CD14-positive monocyte (primary cell): ENCODE results near the gene LRRC43. TPM values are rescaled to one million over a fixed set of nuclear protein-coding genes. Genes with fewer than 3 reads are reported as not detected.

Source experiments
- DNase-seq, 3 donors: peaks; one replicate each; pipeline ENCODE4 v3.0.0-alpha.2; 2011 to 2022
- H2AFZ ChIP-seq: 2 replicates; pipeline ENCODE4 v1.6.0; 2012; ENCODE audit warnings: mild to moderate bottlenecking, low read depth, low read length, inconsistent platforms; ENCODE audit not compliant: insufficient read depth, poor library complexity, severe bottlenecking
- H3K27ac ChIP-seq, 2 donors: 1 replicate in 1 of 2; 2 replicates in 1 of 2; pipeline ENCODE4 v1.5.1; 2012 to 2013; ENCODE audit warnings: low read length in 2 of 2, control low read depth in 1 of 2, inconsistent platforms in 1 of 2, low read depth in 1 of 2, mild to moderate bottlenecking in 1 of 2
- H3K27me3 ChIP-seq, 2 donors: one replicate each; pipeline versions ENCODE4 v1.6.0 to v1.6.1; 2011 to 2013; ENCODE audit warnings: low read length in 2 of 2; ENCODE audit not compliant: control insufficient read depth in 2 of 2, insufficient read depth in 2 of 2
- H3K36me3 ChIP-seq, 2 donors: replicated peaks in 1 of 2; 1 replicate in 1 of 2; 2 replicates in 1 of 2; pipeline versions ENCODE4 v1.5.1 to v1.6.1; 2012 to 2013; ENCODE audit warnings: low read length in 2 of 2, control low read depth in 1 of 2, inconsistent platforms in 1 of 2, mild to moderate bottlenecking in 1 of 2; ENCODE audit not compliant: insufficient read depth in 2 of 2, control insufficient read depth in 1 of 2
- H3K4me1 ChIP-seq, 2 donors: 1 replicate in 1 of 2; 2 replicates in 1 of 2; pipeline versions ENCODE4 v1.5.1 to v1.6.1; 2012 to 2013; ENCODE audit warnings: low read length in 2 of 2, control low read depth in 1 of 2, inconsistent platforms in 1 of 2, mild to moderate bottlenecking in 1 of 2, moderate library complexity in 1 of 2; ENCODE audit not compliant: insufficient read depth in 2 of 2, control insufficient read depth in 1 of 2
- H3K4me2 ChIP-seq: replicated peaks from 2 replicates; pipeline ENCODE3; 2012; ENCODE audit warnings: low read length, moderate library complexity, mild to moderate bottlenecking; ENCODE audit not compliant: poor library complexity, severe bottlenecking; ENCODE audit errors: extremely low read depth
- H3K4me3 ChIP-seq, 3 experiments: fragments of 200-600 bp in 1 of 3; sonication (generic) in 1 of 3; replicated peaks in 1 of 3; 1 replicate in 2 of 3; 2 replicates in 1 of 3; pipeline ENCODE4 v1.5.1; 2011 to 2013; ENCODE audit warnings: low read length in 3 of 3, mild to moderate bottlenecking in 3 of 3, control low read depth in 2 of 3, low read depth in 2 of 3, inconsistent platforms in 1 of 3, moderate library complexity in 1 of 3
- H3K79me2 ChIP-seq: 2 replicates; pipeline ENCODE4 v1.6.0; 2012; ENCODE audit warnings: mild to moderate bottlenecking, control low read depth, inconsistent platforms, low read length, moderate library complexity; ENCODE audit not compliant: insufficient read depth
- H3K9ac ChIP-seq: 2 replicates; pipeline ENCODE4 v1.6.0; 2017; ENCODE audit warnings: low read length, mild to moderate bottlenecking; ENCODE audit not compliant: insufficient read depth, poor library complexity, severe bottlenecking
- H3K9me3 ChIP-seq, 2 donors: replicated peaks in 1 of 2; 1 replicate in 1 of 2; 2 replicates in 1 of 2; pipeline versions ENCODE4 v1.5.1 to v1.6.1; 2012 to 2013; ENCODE audit warnings: low read length in 2 of 2, control low read depth in 1 of 2; ENCODE audit not compliant: control insufficient read depth in 1 of 2, insufficient read depth in 1 of 2
- H4K20me1 ChIP-seq: 2 replicates; pipeline ENCODE4 v1.6.0; 2012; ENCODE audit warnings: mild to moderate bottlenecking, low read length, control low read depth, moderate library complexity; ENCODE audit not compliant: insufficient read depth
- H3K27ac Mint-ChIP-seq, 7 donors: one replicate each; pipeline ENCODE4 v1.8.0; 2020; ENCODE audit warnings: mild to moderate bottlenecking in 7 of 7, mixed read lengths in 7 of 7, moderate library complexity in 6 of 7, inconsistent platforms in 2 of 7
- H3K27me3 Mint-ChIP-seq, 3 donors: one replicate each; pipeline ENCODE4 v1.8.0; 2021 to 2022; ENCODE audit warnings: low read depth in 3 of 3, mild to moderate bottlenecking in 3 of 3, mixed read lengths in 3 of 3, moderate library complexity in 3 of 3, inconsistent platforms in 1 of 3
- H3K36me3 Mint-ChIP-seq, 2 donors: one replicate each; pipeline ENCODE4 v1.8.0; 2020; ENCODE audit warnings: mixed read lengths in 2 of 2, inconsistent platforms in 1 of 2, mild to moderate bottlenecking in 1 of 2
- H3K4me1 Mint-ChIP-seq: one replicate; pipeline ENCODE4 v1.8.0; 2020; ENCODE audit warnings: mild to moderate bottlenecking, mixed read lengths
- H3K4me3 Mint-ChIP-seq, 2 donors: one replicate each; pipeline ENCODE4 v1.8.0; 2020; ENCODE audit warnings: mild to moderate bottlenecking in 2 of 2, mixed read lengths in 2 of 2, moderate library complexity in 1 of 2
- H3K9me3 Mint-ChIP-seq, 7 donors: one replicate each; pipeline ENCODE4 v1.8.0; 2020 to 2022; ENCODE audit warnings: mixed read lengths in 7 of 7, mild to moderate bottlenecking in 6 of 7, moderate library complexity in 6 of 7, inconsistent platforms in 2 of 7
- CTCF ChIP-seq: fragments of 200-600 bp; IDR thresholded peaks from one replicate; pipeline ENCODE4 v1.8.0; 2022; ENCODE audit warnings: antibody characterized with exemption, mild to moderate bottlenecking
- WGBS: methylation state at CpG from one replicate; pipeline ENCODE4 v1.1.5; 2013; ENCODE audit warnings: missing lambda C conversion rate; ENCODE audit not compliant: insufficient coverage; 5-methylcytosine and 5-hydroxymethylcytosine counted together
- intact Hi-C, 2 donors: fragments of 100-400 bp; cut with micrococcal nuclease; formaldehyde crosslinking; loops; one replicate each; pipeline versions ENCODE4 v1.15.0 to v1.15.1; 2023
- polyA plus RNA-seq, 3 donors: library from polyadenylated mRNA; depleted of rRNA in 1 of 3; unstranded in 2 of 3; stranded (reverse) in 1 of 3; fragments of 300-500 nt in 2 of 3; fragments of >200 nt in 1 of 3; fragmentation: Illumina TruSeq in 2 of 3; gene quantifications; 1 replicate in 2 of 3; 2 replicates in 1 of 3; pipeline ENCODE4 v1.2.3, GENCODE V29; 2012 to 2021

Gene LRRC43
- polyA plus RNA-seq, 3 donors, result 0.19 TPM; not detected in 2

- DNase-seq, result no peak
- Mint-ChIP-seq H3K4me3 (no peak overlapping the region), H3K9me3 (no peaks in the 10 kb centered on the region), H3K36me3 (peaks cover 65 to 85% of the 10 kb centered on the region in 2 donors), H3K27me3 (peaks cover 0 to 2% (median 0%) of the 10 kb centered on the region in 3 donors), H3K27ac (no peak overlapping the region), H3K4me1 (peaks cover 1% of the 10 kb centered on the region)
- H3K36me3 ChIP-seq, result peaks cover 61 to 93% of the 10 kb centered on the region in 2 donors
- H3K79me2 ChIP-seq, result no peaks in the 10 kb centered on the region
- H3K9me3 ChIP-seq, result no peaks in the 10 kb centered on the region
- 99% methylated on average over 8 of the region's 11 CpGs for WGBS
- H3K4me1 ChIP-seq, result no peaks in the 10 kb centered on the region
- H3K27ac ChIP-seq, result no peak overlapping the region
- no peak overlapping the region for H3K9ac ChIP-seq
- no peak for TF ChIP-seq CTCF
- H2AFZ ChIP-seq, result no peak overlapping the region
- no peak overlapping the region for H3K4me2 ChIP-seq
- H3K27me3 ChIP-seq, result no peaks in the 10 kb centered on the region
- H4K20me1 ChIP-seq, result peaks cover 4% of the 10 kb centered on the region
- no peak overlapping the region for H3K4me3 ChIP-seq
- intact Hi-C loops, result no loop called here
These were observed 61.8 kb downstream of the LRRC43 start for GRCh38 chr12:122244565-122245371.

GRCh38 chr12:122245553-122245952, 62.6 kb downstream of the LRRC43 start:
- no peaks in the 10 kb centered on the region for H3K9me3 Mint-ChIP-seq
- H3K27ac ChIP-seq, result no peak overlapping the region
- peaks cover 62 to 93% of the 10 kb centered on the region in 2 donors for H3K36me3 ChIP-seq
- TF ChIP-seq CTCF, result no peak
- H3K4me1 Mint-ChIP-seq, result peaks cover 1% of the 10 kb centered on the region
- H3K4me1 ChIP-seq, result no peaks in the 10 kb centered on the region
- H4K20me1 ChIP-seq, result peaks cover 4% of the 10 kb centered on the region
- intact Hi-C loops, result no loop called here
- no peak overlapping the region for H3K4me3 ChIP-seq
- no peaks in the 10 kb centered on the region for H3K27me3 ChIP-seq
- peaks cover 66 to 86% of the 10 kb centered on the region in 2 donors for H3K36me3 Mint-ChIP-seq
- no peaks in the 10 kb centered on the region for H3K9me3 ChIP-seq
- no peak overlapping the region for H2AFZ ChIP-seq
- DNase-seq, result no peak
- H3K79me2 ChIP-seq, result no peaks in the 10 kb centered on the region
- H3K27me3 Mint-ChIP-seq, result peaks cover 0 to 2% (median 0%) of the 10 kb centered on the region in 3 donors
- no peak overlapping the region for H3K4me3 Mint-ChIP-seq
- no peak overlapping the region for H3K9ac ChIP-seq
- no CpG with 5 or more reads among the region's 1 CpG for WGBS
- H3K4me2 ChIP-seq, result no peak overlapping the region
- peak overlapping the region in 1 of 7 donors; percentile 70 for H3K27ac Mint-ChIP-seq
